ENCODE measurements around the gene ARMC9. TPM values are rescaled to one million over a fixed set of nuclear protein-coding genes. Genes with fewer than 3 reads are reported as not detected.

ARMC9 gene
- total and polyA plus RNA-seq, 2 donors (not counting 3 experiments of a cell fraction or from before 2014, with no cell fraction given) = 16.4 to 24.2 TPM

GRCh38 chr2:231295363-231295655 is 96.9 kb downstream of the ARMC9 start:
- ChIA-PET POLR2A (no interaction called here), CTCF (interaction anchor here (2.5 kb wide), 1 partner anchor 157 kb away, joined by 12 read pairs; no protein-coding TSS in a partner anchor)
- H3K4me1 ChIP-seq (ENCODE audit: control insufficient read depth, extremely low read depth, insufficient read depth, low read length) = peaks cover 11% of the 10 kb centered on the region

More at GRCh38 chr2:231295363-231295655, 96.9 kb downstream of the ARMC9 start:
- H3K4me3 ChIP-seq (replicated peaks in 1 of 3; ENCODE audit: insufficient read depth in 1 of 3, low read depth in 1 of 3, low read length in 3 of 3) = no peak overlapping the region
- no peak overlapping the region for H3K9ac ChIP-seq (replicated peaks; ENCODE audit: extremely low read depth, insufficient read depth, low read length)
- dilution Hi-C loops (cut with MboI; ENCODE audit: extremely low pct_ligation_motif_present, low sequenced_read_pairs) (no loop called here), intact Hi-C loops (cut with micrococcal nuclease) (loop anchor here (5.0 kb wide), 1 partner anchor 193 kb away; no protein-coding TSS in a partner anchor)
- FAIRE-seq (no peak), DNase-seq (ENCODE audit: low read depth, low spot score) (no peak)
- no peaks in the 10 kb centered on the region for H3K9me1 ChIP-seq (replicated peaks; ENCODE audit: control insufficient read depth, extremely low read depth, insufficient read depth, low read length)
- H3K27me3 ChIP-seq (ENCODE audit: control insufficient read depth in 2 of 2, insufficient read depth in 2 of 2, low read length in 2 of 2) = no peaks in the 10 kb centered on the region
- H3K4me2 ChIP-seq (ENCODE audit: insufficient read depth, low read length) = no peak overlapping the region
- no peaks in the 10 kb centered on the region for H3K79me2 ChIP-seq (ENCODE audit: control insufficient read depth, insufficient read depth, low read length)
- H3K9me3 ChIP-seq (replicated peaks; ENCODE audit: control insufficient read depth, insufficient read depth, low read length) = no peaks in the 10 kb centered on the region
- BruUV-seq (replicated peaks) = no TSS peak
- H4K20me1 ChIP-seq (replicated peaks; ENCODE audit: control insufficient read depth, extremely low read depth, insufficient read depth, low read length) = no peaks in the 10 kb centered on the region
- H3K36me3 ChIP-seq (ENCODE audit: control insufficient read depth in 2 of 2, extremely low read depth in 1 of 2, insufficient read depth in 2 of 2, low read length in 2 of 2) = peaks cover 0 to 4% of the 10 kb centered on the region in 2 experiments
- H3K27ac ChIP-seq (ENCODE audit: insufficient read depth, low read depth, low read length) = no peak overlapping the region
- no peak overlapping the region for H2AFZ ChIP-seq (ENCODE audit: low read depth, low read length)
- TF ChIP-seq POLR2AphosphoS5 (IDR thresholded peaks at IDR 0.05; ENCODE audit: insufficient read depth, low read depth, low read length) (no peak), GATA2 (IDR thresholded peaks at IDR 0.05; ENCODE audit: insufficient read depth, insufficient read length, low read depth, low read length) (no peak), EZH2 (IDR thresholded peaks at IDR 0.05; ENCODE audit: borderline replicate concordance, low read depth, low read length, severe bottlenecking) (no peak), MYC (IDR thresholded peaks at IDR 0.05; ENCODE audit: low read depth, low read length) (no peak), MAX (IDR thresholded peaks at IDR 0.05; ENCODE audit: insufficient read depth, insufficient read length) (no peak), POLR2A (IDR thresholded peaks at IDR 0.05; ENCODE audit: low read depth, low read length) (no peak), FOS (IDR thresholded peaks at IDR 0.05; ENCODE audit: borderline replicate concordance, insufficient read depth, low read length) (no peak), CTCF (IDR thresholded peaks at IDR 0.05; ENCODE audit: extremely low read depth in 1 of 2, insufficient read depth in 1 of 2, low read depth in 1 of 2, low read length in 2 of 2) (no peak), JUN (IDR thresholded peaks at IDR 0.05; ENCODE audit: borderline replicate concordance, insufficient read depth, insufficient read length, low read depth) (no peak)

All from endothelial cell of umbilical vein (primary cell).